ENCODE data around the gene GCGR.

Gene GCGR

GRCh38 chr17:81845361-81845760 is 41.4 kb downstream of the GCGR start:
- Histone ChIP-seq H2AFZ (ENCODE audit: low read depth, low read length, severe bottlenecking) (no peak overlapping the region), H3K4me2 (ENCODE audit: low read depth, low read length, poor library complexity, severe bottlenecking) (no peak overlapping the region), H3K27me3 (ENCODE audit: low read length) (no peaks in the 10 kb centered on the region), H3K9me3 (ENCODE audit: insufficient read depth, low read length) (no peaks in the 10 kb centered on the region), H4K20me1 (ENCODE audit: low read depth, low read length) (no peaks in the 10 kb centered on the region), H3K79me2 (ENCODE audit: insufficient read depth, low read length) (no peaks in the 10 kb centered on the region), H3K9me2 (replicated peaks; ENCODE audit: insufficient read depth, low read length) (no peaks in the 10 kb centered on the region), H3K36me3 (ENCODE audit: low read length) (no peaks in the 10 kb centered on the region), H3K4me3 (ENCODE audit: insufficient read depth, low read length, poor library complexity, severe bottlenecking) (no peak overlapping the region), H3K27ac (ENCODE audit: low read depth, low read length) (no peak overlapping the region), H3K9ac (ENCODE audit: low read length) (no peak overlapping the region), H3F3A (ENCODE audit: insufficient read depth) (no peaks in the 10 kb centered on the region)
- TF ChIP-seq CTCF (IDR thresholded peaks at IDR 0.05; ENCODE audit: insufficient read depth, low read length, poor library complexity, severe bottlenecking) (no peak), EZH2phosphoT487 (conservative IDR thresholded peaks at IDR 0.05; ENCODE audit: low read length) (no peak)

- H2AFZ ChIP-seq (ENCODE audit: low read depth, low read length, severe bottlenecking): no peak overlapping the region
- H3F3A ChIP-seq (ENCODE audit: insufficient read depth): no peaks in the 10 kb centered on the region
- 0 out of 2 replicates have a peak, but pooled peaks cover 3% of the 10 kb centered on the region for H3K79me2 ChIP-seq (ENCODE audit: insufficient read depth, low read length)
- no peaks in the 10 kb centered on the region for H3K27me3 ChIP-seq (ENCODE audit: low read length)
- H3K4me2 ChIP-seq (ENCODE audit: low read depth, low read length, poor library complexity, severe bottlenecking): no peak overlapping the region
- H3K9ac ChIP-seq (ENCODE audit: low read length): no peak overlapping the region
- H3K9me3 ChIP-seq (ENCODE audit: insufficient read depth, low read length): no peaks in the 10 kb centered on the region
- no peak overlapping the region for H3K27ac ChIP-seq (ENCODE audit: low read depth, low read length)
- no peaks in the 10 kb centered on the region for H4K20me1 ChIP-seq (ENCODE audit: low read depth, low read length)
- TF ChIP-seq EZH2phosphoT487 (conservative IDR thresholded peaks at IDR 0.05; ENCODE audit: low read length): no peak
- TF ChIP-seq CTCF (IDR thresholded peaks at IDR 0.05; ENCODE audit: insufficient read depth, low read length, poor library complexity, severe bottlenecking): no peak
- H3K4me3 ChIP-seq (ENCODE audit: insufficient read depth, low read length, poor library complexity, severe bottlenecking): no peak overlapping the region
- H3K9me2 ChIP-seq (replicated peaks; ENCODE audit: insufficient read depth, low read length): no peaks in the 10 kb centered on the region
- H3K36me3 ChIP-seq (ENCODE audit: low read length): no peaks in the 10 kb centered on the region
These were observed 42.2 kb downstream of the GCGR start for GRCh38 chr17:81845881-81846742.

GRCh38 chr17:81846743-81847689 is 43.1 kb downstream of the GCGR start:
- H3K9me2 ChIP-seq (replicated peaks; ENCODE audit: insufficient read depth, low read length): no peaks in the 10 kb centered on the region
- no peaks in the 10 kb centered on the region for H3K36me3 ChIP-seq (ENCODE audit: low read length)
- H3K9me3 ChIP-seq (ENCODE audit: insufficient read depth, low read length): no peaks in the 10 kb centered on the region
- H4K20me1 ChIP-seq (ENCODE audit: low read depth, low read length): no peaks in the 10 kb centered on the region
- no peak overlapping the region for H3K4me2 ChIP-seq (ENCODE audit: low read depth, low read length, poor library complexity, severe bottlenecking)
- H3K4me3 ChIP-seq (ENCODE audit: insufficient read depth, low read length, poor library complexity, severe bottlenecking): no peak overlapping the region
- H3K79me2 ChIP-seq (ENCODE audit: insufficient read depth, low read length): 0 out of 2 replicates have a peak, but pooled peaks cover 3% of the 10 kb centered on the region
- H3K9ac ChIP-seq (ENCODE audit: low read length): no peak overlapping the region
- no peaks in the 10 kb centered on the region for H3F3A ChIP-seq (ENCODE audit: insufficient read depth)
- no peak for TF ChIP-seq EZH2phosphoT487 (conservative IDR thresholded peaks at IDR 0.05; ENCODE audit: low read length)
- no peak for TF ChIP-seq CTCF (IDR thresholded peaks at IDR 0.05; ENCODE audit: insufficient read depth, low read length, poor library complexity, severe bottlenecking)
- H3K27ac ChIP-seq (ENCODE audit: low read depth, low read length): no peak overlapping the region
- no peak overlapping the region for H2AFZ ChIP-seq (ENCODE audit: low read depth, low read length, severe bottlenecking)
- no peaks in the 10 kb centered on the region for H3K27me3 ChIP-seq (ENCODE audit: low read length)

Measured in SU-DHL-6 (cell line).